Calu3 (cell line): ENCODE measurements around the gene AP1S2. TPM values are rescaled to one million over a fixed set of nuclear protein-coding genes. Genes with fewer than 3 reads are reported as not detected.

Experiments used
- Bru-seq: library from RNA; stranded (reverse); fragments of 400-500 nt; gene quantifications from one replicate; lab custom pipeline; 2021; lab: Mats Ljungman, UMichigan
- BruChase-seq, 2 experiments: library from RNA; stranded (reverse); fragments of 400-500 nt; gene quantifications; one replicate each; lab custom pipeline; 2021; lab: Mats Ljungman, UMichigan
- BruUV-seq: library from RNA; stranded (reverse); fragments of 400-500 nt; replicated peaks from 2 replicates; lab custom pipeline; 2021; lab: Mats Ljungman, UMichigan
- CTCF ChIA-PET: fragments of 300-600 bp; sonication (Branson Sonifier 250); formaldehyde crosslinking; loops from one replicate; lab custom pipeline; 2022; ENCODE audit warnings: antibody characterized with exemption; lab: Charles Lee
- DNase-seq: peaks from one replicate; pipeline ENCODE4 v3.0.0; 2022
- H3K27ac Mint-ChIP-seq: one replicate; pipeline ENCODE4 v1.8.0; 2022; ENCODE audit warnings: mixed read lengths; ENCODE audit not compliant: unreplicated experiment
- H3K27me3 Mint-ChIP-seq: one replicate; pipeline ENCODE4 v1.8.0; 2022; ENCODE audit warnings: mixed read lengths; ENCODE audit not compliant: unreplicated experiment
- H3K36me3 Mint-ChIP-seq: one replicate; pipeline ENCODE4 v1.8.0; 2022; ENCODE audit warnings: mild to moderate bottlenecking, moderate library complexity, mixed read lengths; ENCODE audit not compliant: insufficient read depth, unreplicated experiment
- H3K4me1 Mint-ChIP-seq: one replicate; pipeline ENCODE4 v1.8.0; 2022; ENCODE audit warnings: mild to moderate bottlenecking, low read depth, mixed read lengths; ENCODE audit not compliant: unreplicated experiment
- H3K4me3 Mint-ChIP-seq: one replicate; pipeline ENCODE4 v1.8.0; 2022; ENCODE audit warnings: mild to moderate bottlenecking, low read depth, moderate library complexity, mixed read lengths; ENCODE audit not compliant: unreplicated experiment
- H3K9me3 Mint-ChIP-seq: one replicate; pipeline ENCODE4 v1.8.0; 2022; ENCODE audit warnings: low read depth, mixed read lengths; ENCODE audit not compliant: unreplicated experiment
- CTCF ChIP-seq: fragments of 200-600 bp; IDR thresholded peaks from one replicate; pipeline ENCODE4 v1.8.0; 2022; ENCODE audit warnings: antibody characterized with exemption; ENCODE audit not compliant: unreplicated experiment
- intact Hi-C: fragments of 100-400 bp; cut with micrococcal nuclease; formaldehyde crosslinking; loops from one replicate; pipeline ENCODE4 v1.10.0; 2022; ENCODE audit not compliant: unreplicated experiment
- long read RNA-seq: library from polyadenylated mRNA; stranded (forward); transcript quantifications from one replicate; pipeline ENCODE4 v2.0.0, GENCODE V29; 2022
- total RNA-seq: library from RNA; stranded (reverse); gene quantifications from 2 replicates; pipeline ENCODE4 v1.2.3, GENCODE V29; 2022

Gene AP1S2
- 41.4 and 57.5 TPM in 2 replicates for total RNA-seq
- percentile 90 among the genes with signal in this experiment for Bru-seq, nascent RNA
- BruChase-seq, experiment 1, labeled RNA remaining after a 6-hour chase: percentile 91 among the genes with signal in this experiment
- percentile 92 among the genes with signal in this experiment for BruChase-seq, experiment 2, labeled RNA remaining after a 2-hour chase
- long read RNA-seq, transcript AP1S2-202 (5 exons, 3,492 nt): minor isoform, 7 of 92 reads
- long read RNA-seq, transcript AP1S2-201 (5 exons, 2,237 nt): major isoform, 37 of 92 reads
- long read RNA-seq, partial matches to known transcripts: 2 of 92 reads
- long read RNA-seq, other reads (novel, unspliced or antisense): 45 of 92 reads

GRCh38 chrX:15854712-15855567, at the start of gene AP1S2:
Gene AP1S2, minus strand, starts transcription at chrX:15854813. Its CDS starts 2,289 bp downstream, at chrX:15852524.
- Mint-ChIP-seq H3K27me3 (no peaks in the 10 kb centered on the region), H3K4me1 (peaks cover 26% of the 10 kb centered on the region), H3K36me3 (peaks cover 45% of the 10 kb centered on the region), H3K9me3 (no peaks in the 10 kb centered on the region), H3K27ac (peak within 1 kb of the TSS; percentile 94), H3K4me3 (peak within 1 kb of the TSS; percentile 94)
- DNase-seq: peak; percentile 97
- BruUV-seq: no TSS peak
- intact Hi-C loops: loop anchor here (2.0 kb wide), 1 partner anchor 18 kb away; no protein-coding TSS in a partner anchor
- no peak for TF ChIP-seq CTCF
- CTCF ChIA-PET: interaction anchor here (0.7 to 1.1 kb wide), 5 partner anchors 10 to 74 kb away, joined by 3 to 9 read pairs (median 3); no protein-coding TSS in a partner anchor

GRCh38 chrX:15903186-15903681, 48.6 kb upstream of the AP1S2 start:
- intact Hi-C loops: no loop called here
- Mint-ChIP-seq H3K27ac (no peak overlapping the region), H3K36me3 (no peaks in the 10 kb centered on the region), H3K4me3 (no peak overlapping the region), H3K9me3 (peaks cover 2% of the 10 kb centered on the region), H3K4me1 (no peaks in the 10 kb centered on the region), H3K27me3 (no peaks in the 10 kb centered on the region)
- no TSS peak for BruUV-seq
- CTCF ChIA-PET: no interaction called here
- TF ChIP-seq CTCF: no peak
- DNase-seq: no peak

GRCh38 chrX:15895334-15895733, 40.7 kb upstream of the AP1S2 start:
- H3K27ac Mint-ChIP-seq: no peak overlapping the region
- H3K27me3 Mint-ChIP-seq: no peaks in the 10 kb centered on the region
- H3K4me3 Mint-ChIP-seq: no peak overlapping the region
- H3K36me3 Mint-ChIP-seq: no peaks in the 10 kb centered on the region
- intact Hi-C loops: no loop called here
- TF ChIP-seq CTCF: no peak
- peaks cover 6% of the 10 kb centered on the region for H3K9me3 Mint-ChIP-seq
- BruUV-seq: no TSS peak
- no peak for DNase-seq
- H3K4me1 Mint-ChIP-seq: no peaks in the 10 kb centered on the region
- CTCF ChIA-PET: interaction anchor here (0.9 kb wide), 1 partner anchor 21 kb away, joined by 3 read pairs; no protein-coding TSS in a partner anchor

- intact Hi-C loops: no loop called here
- no peak overlapping the region for H3K4me3 Mint-ChIP-seq
- no peak for DNase-seq
- peaks cover 6% of the 10 kb centered on the region for H3K9me3 Mint-ChIP-seq
- no peaks in the 10 kb centered on the region for H3K27me3 Mint-ChIP-seq
- TF ChIP-seq CTCF: no peak
- no peak overlapping the region for H3K27ac Mint-ChIP-seq
- CTCF ChIA-PET: no interaction called here
- no peaks in the 10 kb centered on the region for H3K36me3 Mint-ChIP-seq
- no TSS peak for BruUV-seq
- H3K4me1 Mint-ChIP-seq: no peaks in the 10 kb centered on the region
Observed at GRCh38 chrX:15894724-15895123, 40.1 kb upstream of the AP1S2 start.
